HCT116 (cell line): ENCODE data around the gene DDX1.

Experiments
- CBX3 ChIP-seq: IDR thresholded peaks from 2 replicates; pipeline ENCODE4 v1.6.1; 2012; ENCODE audit warnings: low read depth
- CEBPB ChIP-seq: IDR thresholded peaks from 2 replicates; pipeline ENCODE4 v1.6.1; 2012; ENCODE audit warnings: low read depth
- CTCF ChIP-seq, 3 experiments: fragments of 200-600 bp in 1 of 3; sonication (generic) in 1 of 3; IDR thresholded peaks in 2 of 3; conservative IDR thresholded peaks in 1 of 3; 2 replicates each; pipeline ENCODE4 v1.5.1; 2012 to 2017; ENCODE audit warnings: low read depth in 2 of 3, low read length in 2 of 3, antibody characterized with exemption in 1 of 3, borderline replicate concordance in 1 of 3, control low read depth in 1 of 3, mild to moderate bottlenecking in 1 of 3, mixed read lengths in 1 of 3, mixed run types in 1 of 3, moderate library complexity in 1 of 3; ENCODE audit not compliant: insufficient read depth in 1 of 3
- EZH2 ChIP-seq: fragments of 200-600 bp; sonication (generic); IDR thresholded peaks from 2 replicates; pipeline ENCODE4 v1.6.1; 2017; ENCODE audit warnings: antibody characterized with exemption, mixed run types
- JUND ChIP-seq: IDR thresholded peaks from 2 replicates; pipeline ENCODE4 v1.6.1; 2012
- POLR2A ChIP-seq: IDR thresholded peaks from 2 replicates; pipeline ENCODE4 v1.7.0; 2011; ENCODE audit warnings: borderline replicate concordance; ENCODE audit not compliant: insufficient read depth, insufficient read length; ENCODE audit errors: extremely low read depth
- POLR2AphosphoS5 ChIP-seq: IDR thresholded peaks from 2 replicates; pipeline ENCODE4 v1.6.1; 2011; ENCODE audit warnings: mild to moderate bottlenecking, low read depth, low read length, moderate library complexity
- RAD21 ChIP-seq: IDR thresholded peaks from 2 replicates; pipeline ENCODE4 v1.6.1; 2012; ENCODE audit warnings: low read depth, mild to moderate bottlenecking
- REST ChIP-seq: IDR thresholded peaks from 2 replicates; pipeline ENCODE4 v1.6.1; 2012; ENCODE audit warnings: low read depth
- SP1 ChIP-seq: IDR thresholded peaks from 2 replicates; pipeline ENCODE4 v1.6.1; 2012; ENCODE audit warnings: low read depth
- ZFX ChIP-seq: fragments of 450-650 bp; IDR thresholded peaks from 2 replicates; pipeline ENCODE4 v1.6.1; 2017
- TF ChIP-seq, protein P1 (sequence below): IDR thresholded peaks from 2 replicates; pipeline ENCODE4 v1.6.1; 2012

DNA sequence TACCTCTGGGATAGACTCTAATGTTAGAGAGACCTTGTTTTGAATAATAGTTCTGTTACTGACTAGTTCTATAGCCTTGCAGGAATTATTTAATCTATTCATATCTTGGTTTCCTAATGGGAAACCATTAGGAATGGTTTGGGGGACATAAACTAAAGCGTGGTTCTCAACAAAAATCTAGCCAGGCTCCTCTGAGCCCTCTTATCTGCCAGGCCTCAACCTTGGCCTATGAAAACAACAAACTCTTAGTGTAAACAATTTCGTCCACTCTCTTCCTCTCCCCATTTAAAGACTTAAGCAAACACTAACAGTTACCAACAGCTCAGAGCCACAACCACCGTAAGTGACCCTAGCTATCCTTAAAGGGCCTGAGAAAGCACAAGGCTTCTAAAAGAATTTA, 19.9 kb upstream of the DDX1 start:
- TF ChIP-seq EZH2 = no peak
- TF ChIP-seq, protein P1, sequence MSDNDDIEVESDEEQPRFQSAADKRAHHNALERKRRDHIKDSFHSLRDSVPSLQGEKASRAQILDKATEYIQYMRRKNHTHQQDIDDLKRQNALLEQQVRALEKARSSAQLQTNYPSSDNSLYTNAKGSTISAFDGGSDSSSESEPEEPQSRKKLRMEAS = no peak
- TF ChIP-seq RAD21 = no peak
- no peak for TF ChIP-seq CTCF (IDR thresholded peaks at IDR 0.05 in 2 of 3, conservative IDR thresholded peaks at IDR 0.05 in 1 of 3; ENCODE audit: borderline replicate concordance in 1 of 3, insufficient read depth in 1 of 3, low read depth in 2 of 3, low read length in 2 of 3)
- TF ChIP-seq JUND = no peak
- no peak for TF ChIP-seq REST
- no peak for TF ChIP-seq CEBPB
- TF ChIP-seq POLR2AphosphoS5 = no peak
- no peak for TF ChIP-seq SP1
- TF ChIP-seq POLR2A = no peak
- no peak for TF ChIP-seq ZFX
- TF ChIP-seq CBX3 = no peak
